ENCODE data around the gene GLI2.

- no peak for TF ChIP-seq CTCF (conservative IDR thresholded peaks at IDR 0.05)
- TF ChIP-seq ZFX (IDR thresholded peaks at IDR 0.05): no peak
Measured at GRCh38 chr2:120766470-120767351, 31.0 kb downstream of the GLI2 start.
